Measurements from ENCODE around the gene MPIG6B. TPM values are rescaled to one million over a fixed set of nuclear protein-coding genes. Genes with fewer than 3 reads are reported as not detected.

MPIG6B gene
- total and polyA plus RNA-seq, 4 donors = 0.08 to 10.7 (median 0.24) TPM

- Histone ChIP-seq H3K36me3 (ENCODE audit: control insufficient read depth in 4 of 4, insufficient read depth in 3 of 4, low read depth in 1 of 4, low read length in 3 of 4) (no peaks in the 10 kb centered on the region), H3K4me1 (ENCODE audit: control insufficient read depth in 4 of 4, insufficient read depth in 4 of 4, low read length in 3 of 4) (peaks cover 5 to 17% (median 9%) of the 10 kb centered on the region in 4 donors), H3K27me3 (ENCODE audit: control insufficient read depth in 4 of 4, insufficient read depth in 4 of 4, low read length in 3 of 4) (no peaks in the 10 kb centered on the region), H3K4me3 (ENCODE audit: low read depth in 1 of 3, low read length in 3 of 3) (no peak overlapping the region), H3K9ac (ENCODE audit: low read depth in 1 of 2, low read length in 2 of 2) (no peak overlapping the region), H3K9me3 (ENCODE audit: control insufficient read depth in 4 of 4, low read length in 3 of 4) (no peaks in the 10 kb centered on the region), H3K27ac (ENCODE audit: low read depth in 1 of 2, low read length in 2 of 2) (no peak overlapping the region)
- TF ChIP-seq FOXA2 (IDR thresholded peaks at IDR 0.05) (no peak), REST (IDR thresholded peaks at IDR 0.05) (no peak), YY1 (IDR thresholded peaks at IDR 0.05) (no peak), RXRA (IDR thresholded peaks at IDR 0.05) (no peak), JUND (IDR thresholded peaks at IDR 0.05) (no peak), NR2F2 (IDR thresholded peaks at IDR 0.05) (no peak), MAX (IDR thresholded peaks at IDR 0.05) (no peak)
- 85% methylated on average over 2 of the region's 2 CpGs for WGBS
- no peak for DNase-seq (ENCODE audit: low spot score)
Measured at GRCh38 chr6:31770860-31771259, 47.7 kb downstream of the MPIG6B start.

GRCh38 chr6:31771992-31772358 lies 48.8 kb downstream of the MPIG6B start:
- no peak overlapping the region for H3K27ac ChIP-seq (ENCODE audit: low read depth in 1 of 2, low read length in 2 of 2)
- no peaks in the 10 kb centered on the region for H3K9me3 ChIP-seq (ENCODE audit: control insufficient read depth in 4 of 4, low read length in 3 of 4)
- H3K9ac ChIP-seq (ENCODE audit: low read depth in 1 of 2, low read length in 2 of 2) = no peak overlapping the region
- WGBS = 82% methylated on average over 4 of the region's 4 CpGs
- H3K4me1 ChIP-seq (ENCODE audit: control insufficient read depth in 4 of 4, insufficient read depth in 4 of 4, low read length in 3 of 4) = peaks cover 9 to 28% (median 19%) of the 10 kb centered on the region in 4 donors
- TF ChIP-seq FOXA2 (IDR thresholded peaks at IDR 0.05) (no peak), MAX (IDR thresholded peaks at IDR 0.05) (no peak), CTCF (IDR thresholded peaks at IDR 0.05; ENCODE audit: low read depth, low read length, missing input control) (no peak), HNF4A (conservative IDR thresholded peaks at IDR 0.05) (no peak), EGR1 (IDR thresholded peaks at IDR 0.05; ENCODE audit: low read depth in 2 of 2) (no peak), TAF1 (conservative IDR thresholded peaks at IDR 0.05) (no peak), GABPA (IDR thresholded peaks at IDR 0.05 in 1 of 2, conservative IDR thresholded peaks at IDR 0.05 in 1 of 2) (no peak), ZBTB33 (IDR thresholded peaks at IDR 0.05) (no peak), HNF4G (IDR thresholded peaks at IDR 0.05) (no peak), YY1 (IDR thresholded peaks at IDR 0.05) (no peak), NR2F2 (IDR thresholded peaks at IDR 0.05) (no peak), REST (IDR thresholded peaks at IDR 0.05) (no peak), SP1 (IDR thresholded peaks at IDR 0.05) (no peak), FOXA1 (IDR thresholded peaks at IDR 0.05) (no peak), ATF3 (IDR thresholded peaks at IDR 0.05) (no peak), RAD21 (IDR thresholded peaks at IDR 0.05) (no peak), JUND (IDR thresholded peaks at IDR 0.05) (no peak), RXRA (IDR thresholded peaks at IDR 0.05) (no peak)
- no peak overlapping the region for H3K4me3 ChIP-seq (ENCODE audit: low read depth in 1 of 3, low read length in 3 of 3)
- DNase-seq (ENCODE audit: low spot score) = no peak
- no peaks in the 10 kb centered on the region for H3K36me3 ChIP-seq (ENCODE audit: control insufficient read depth in 4 of 4, insufficient read depth in 3 of 4, low read depth in 1 of 4, low read length in 3 of 4)
- no peaks in the 10 kb centered on the region for H3K27me3 ChIP-seq (ENCODE audit: control insufficient read depth in 4 of 4, insufficient read depth in 4 of 4, low read length in 3 of 4)
